Stimulated activated CD8-positive, alpha-beta memory T cell treated with anti-CD3 and anti-CD28 coated beads, Interleukin-15, amount 100 ng/mL, for 24 hours (primary cell): ENCODE measurements around the gene MX1.

ENCODE experiments used
- DNase-seq: peaks from one replicate; pipeline ENCODE4 v3.0.0-alpha.2; 2020; ENCODE audit warnings: low read depth

Gene MX1

DNA sequence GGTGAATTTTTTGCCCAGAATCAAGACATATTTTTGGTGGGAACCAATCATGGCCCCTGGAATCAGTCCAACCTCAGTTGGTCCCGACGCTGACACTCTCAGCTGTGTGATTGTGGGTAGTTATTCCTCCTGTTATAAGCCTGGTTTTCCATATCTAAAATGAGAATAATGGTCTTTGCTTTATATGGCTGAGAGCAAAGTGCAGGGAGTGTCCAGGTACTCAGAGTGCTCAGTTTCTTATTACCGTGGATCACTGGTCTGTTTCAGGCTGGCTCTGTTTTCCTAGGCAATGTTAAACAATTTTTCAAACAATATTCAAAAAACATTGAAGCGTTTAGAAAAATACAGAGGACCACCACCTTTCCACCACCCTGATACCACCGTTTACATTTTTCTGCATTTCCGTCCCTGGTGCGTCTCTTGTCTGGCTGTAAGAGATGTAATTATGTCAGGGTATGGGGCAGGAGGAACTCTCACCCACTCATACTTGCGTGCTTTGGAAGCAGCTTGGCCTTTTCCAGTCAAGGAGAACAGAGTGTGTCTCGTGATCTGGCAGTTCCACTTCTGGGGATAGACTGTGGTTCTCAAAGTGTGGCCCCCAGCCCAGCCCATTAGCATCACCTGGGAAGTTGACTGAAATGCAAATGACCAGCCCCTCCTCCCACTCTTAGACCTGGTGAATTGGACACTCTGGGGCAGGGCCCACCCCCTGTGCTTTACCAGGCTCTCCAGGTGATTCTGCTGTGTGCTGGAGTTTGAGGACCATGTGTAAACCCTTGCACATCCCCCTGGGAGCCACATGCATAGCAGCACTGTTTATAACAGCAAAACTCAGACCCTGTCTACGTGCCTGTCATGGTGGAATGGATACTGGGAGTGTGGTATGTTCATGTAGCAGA lies 6.8 kb downstream of the MX1 start:
- DNase-seq: no peak

DNA sequence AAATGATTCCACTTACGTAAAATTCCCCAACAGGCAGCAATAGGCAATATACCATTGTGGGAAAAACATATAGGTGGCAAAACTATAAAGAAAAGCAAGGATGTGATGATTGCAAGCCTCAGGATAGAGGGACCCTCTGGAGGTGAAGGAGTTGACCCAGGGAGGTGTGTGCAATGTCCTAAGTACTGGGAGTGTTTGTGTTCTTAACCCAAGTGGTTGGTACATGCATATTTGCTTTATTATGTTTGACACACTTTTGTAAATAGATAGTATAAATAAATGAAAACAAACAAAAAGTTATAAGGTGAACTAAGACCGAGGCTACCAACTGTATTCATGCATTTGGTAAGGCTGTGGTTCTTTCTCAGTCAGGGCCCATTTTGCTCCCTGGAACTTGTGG lies 7.5 kb downstream of the MX1 start:
- DNase-seq: no peak

- no peak for DNase-seq
Measured at GRCh38 chr21:41435706-41436105, 9.7 kb downstream of the MX1 start.

DNA sequence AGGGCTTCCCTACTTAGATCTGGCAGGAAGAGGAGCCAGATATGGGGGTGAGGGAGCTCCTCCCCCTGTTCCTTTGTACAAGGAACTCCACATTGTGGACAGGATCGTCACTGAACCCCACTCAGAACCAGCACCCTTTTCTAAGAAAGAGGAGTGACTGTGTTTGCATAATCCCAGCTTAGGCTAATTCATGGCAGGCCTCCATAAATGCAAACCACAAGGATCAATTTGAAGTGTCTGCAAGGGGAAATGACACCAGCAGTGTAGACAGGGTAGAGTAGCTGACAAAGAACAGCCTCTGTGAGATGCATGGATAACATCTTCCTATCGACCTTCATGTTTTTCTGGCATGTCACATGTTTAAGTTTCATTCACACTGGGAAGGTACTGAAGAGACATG lies 11.7 kb downstream of the MX1 start:
- no peak for DNase-seq

GRCh38 chr21:41438425-41439113 lies 12.5 kb downstream of the MX1 start:
- no peak for DNase-seq

- DNase-seq: no peak
Measured at GRCh38 chr21:41439248-41439647, 13.2 kb downstream of the MX1 start.

DNA sequence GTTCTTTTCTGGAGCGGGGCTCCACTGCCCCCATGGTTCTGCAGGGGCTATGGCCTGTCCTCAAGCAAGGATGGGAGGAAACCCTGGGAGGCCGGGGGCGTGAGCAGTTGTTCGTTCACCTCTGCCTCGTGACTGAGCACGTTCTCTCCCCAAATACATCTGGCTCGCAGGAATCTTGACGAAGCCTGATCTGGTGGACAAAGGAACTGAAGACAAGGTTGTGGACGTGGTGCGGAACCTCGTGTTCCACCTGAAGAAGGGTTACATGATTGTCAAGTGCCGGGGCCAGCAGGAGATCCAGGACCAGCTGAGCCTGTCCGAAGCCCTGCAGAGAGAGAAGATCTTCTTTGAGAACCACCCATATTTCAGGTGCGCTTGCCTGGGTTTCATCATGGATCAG lies 15.5 kb downstream of the MX1 start:
- no peak for DNase-seq

DNA sequence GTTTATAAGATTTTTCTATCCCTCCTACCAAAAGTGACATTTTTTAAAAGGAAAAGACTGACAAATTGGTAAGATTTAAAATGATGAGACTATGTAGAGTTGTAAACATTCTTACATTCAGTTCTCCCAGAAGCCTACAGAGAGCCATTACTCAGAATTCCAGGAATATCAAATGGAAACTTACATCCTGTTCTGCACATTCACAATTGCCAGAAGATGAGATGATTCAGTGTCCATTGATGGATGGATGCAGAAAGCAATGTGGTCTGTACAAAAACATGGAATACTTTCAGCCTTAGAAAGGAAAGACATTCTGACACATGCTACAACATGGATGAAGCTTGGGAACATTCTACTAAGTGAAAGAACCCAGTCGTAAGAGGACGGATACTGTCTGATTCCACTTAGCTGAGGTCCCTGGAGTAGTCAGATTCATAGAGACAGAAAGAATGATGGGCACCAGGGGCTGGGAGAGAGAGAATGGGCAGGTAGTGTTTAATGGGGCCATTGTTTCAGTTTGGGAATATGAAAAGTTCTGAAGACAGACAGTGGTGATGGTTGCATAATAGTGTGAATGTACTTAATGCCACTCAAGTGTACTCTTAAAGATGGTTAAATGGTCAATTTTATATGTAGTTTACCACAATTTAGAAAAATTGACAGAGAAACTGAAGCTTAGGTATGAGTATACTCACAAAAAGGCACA lies 16.6 kb downstream of the MX1 start:
- no peak for DNase-seq

DNA sequence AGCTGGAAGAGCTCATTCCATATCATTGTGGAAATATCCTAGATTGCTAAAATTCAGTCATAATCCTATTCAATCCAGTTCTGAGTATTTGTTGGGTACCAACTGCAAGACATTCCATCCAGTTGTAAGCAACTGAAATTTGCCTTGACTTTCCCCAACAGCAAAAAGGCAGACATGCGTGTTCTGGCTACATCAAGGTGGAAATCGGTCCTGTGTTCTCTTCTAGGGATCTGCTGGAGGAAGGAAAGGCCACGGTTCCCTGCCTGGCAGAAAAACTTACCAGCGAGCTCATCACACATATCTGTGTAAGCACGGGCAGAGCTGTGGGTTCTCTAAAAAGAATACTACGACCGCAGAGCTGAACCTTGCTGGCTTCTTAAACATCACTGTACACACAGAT lies 17.5 kb downstream of the MX1 start:
- no peak for DNase-seq

DNA sequence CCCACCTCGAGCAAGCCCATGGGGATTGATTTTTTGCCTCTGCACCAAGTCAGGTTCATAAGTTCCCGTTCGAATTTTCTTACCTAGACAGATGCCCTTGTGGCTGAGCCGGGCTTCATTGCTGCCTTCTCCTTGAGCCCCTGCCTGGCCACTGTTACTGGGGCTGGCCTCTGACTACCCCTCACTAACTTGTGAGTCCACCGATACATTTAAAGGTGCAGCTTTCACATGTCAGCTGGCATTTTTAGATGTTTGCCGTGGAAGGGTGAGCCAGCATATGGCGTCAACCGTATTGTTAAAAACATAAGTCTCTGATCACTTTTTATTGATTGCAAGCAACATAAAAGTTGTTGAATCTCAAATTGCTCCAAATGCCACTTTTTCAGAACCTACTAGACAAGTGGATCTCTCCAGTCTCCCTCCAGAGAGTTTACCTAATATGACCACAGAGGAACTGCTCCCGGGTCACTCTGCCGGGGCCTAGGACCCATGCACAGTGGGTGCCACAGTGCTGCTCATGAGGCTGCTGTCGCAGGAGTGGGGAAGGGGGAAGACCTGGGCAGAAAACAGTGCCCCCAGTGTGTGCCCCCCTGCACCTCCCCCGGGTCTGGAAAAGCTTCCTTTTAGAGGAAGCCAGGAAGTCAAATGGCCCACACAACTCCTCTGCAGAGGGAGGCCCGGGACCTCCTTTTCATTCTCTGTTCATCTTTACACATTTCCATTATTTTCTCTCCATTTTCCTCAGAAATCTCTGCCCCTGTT lies 18.8 kb downstream of the MX1 start:
- no peak for DNase-seq

DNA sequence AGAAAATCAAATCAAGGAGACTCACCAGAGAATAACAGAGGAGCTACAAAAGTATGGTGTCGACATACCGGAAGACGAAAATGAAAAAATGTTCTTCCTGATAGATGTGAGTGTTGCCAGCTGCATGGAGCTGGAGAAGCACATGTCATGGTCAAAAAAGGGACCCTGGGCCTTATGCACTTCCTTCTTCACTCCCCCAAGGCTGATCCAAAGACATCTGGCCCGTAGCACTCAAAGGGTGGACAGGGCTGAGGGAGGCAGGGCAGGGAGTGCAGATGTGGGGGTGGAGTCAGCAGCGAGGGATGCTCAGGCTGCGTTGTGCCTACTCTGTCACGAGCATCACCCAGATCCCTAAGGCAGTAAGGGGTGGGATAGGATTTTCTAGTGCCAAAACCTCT lies 19.4 kb downstream of the MX1 start:
- no peak for DNase-seq

GRCh38 chr21:41446586-41446985 lies 20.5 kb downstream of the MX1 start:
- no peak for DNase-seq

- DNase-seq: no peak
Measured at GRCh38 chr21:41447356-41447755, 21.3 kb downstream of the MX1 start.

DNA sequence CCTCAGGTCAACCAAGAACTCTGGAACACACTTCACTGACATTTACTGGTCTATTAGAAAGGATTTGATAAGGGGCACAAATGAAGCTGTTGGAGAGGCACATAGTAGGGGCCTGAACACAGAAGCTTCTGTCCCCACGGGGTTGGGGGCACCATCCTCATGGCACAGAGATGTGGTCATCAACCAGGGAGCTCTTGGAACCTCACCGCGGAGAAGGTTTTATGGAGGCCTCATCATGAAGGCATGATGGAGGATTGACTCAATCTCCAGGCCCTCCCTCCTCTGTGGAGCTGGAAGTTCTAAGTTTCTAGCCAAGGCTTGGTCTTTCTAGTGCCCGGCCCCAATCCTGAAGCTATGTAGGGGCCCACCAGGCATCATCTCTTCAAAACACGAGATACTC lies 23.6 kb downstream of the MX1 start:
- no peak for DNase-seq

- no peak for DNase-seq
Measured at GRCh38 chr21:41451753-41452676, 26.0 kb downstream of the MX1 start.

DNA sequence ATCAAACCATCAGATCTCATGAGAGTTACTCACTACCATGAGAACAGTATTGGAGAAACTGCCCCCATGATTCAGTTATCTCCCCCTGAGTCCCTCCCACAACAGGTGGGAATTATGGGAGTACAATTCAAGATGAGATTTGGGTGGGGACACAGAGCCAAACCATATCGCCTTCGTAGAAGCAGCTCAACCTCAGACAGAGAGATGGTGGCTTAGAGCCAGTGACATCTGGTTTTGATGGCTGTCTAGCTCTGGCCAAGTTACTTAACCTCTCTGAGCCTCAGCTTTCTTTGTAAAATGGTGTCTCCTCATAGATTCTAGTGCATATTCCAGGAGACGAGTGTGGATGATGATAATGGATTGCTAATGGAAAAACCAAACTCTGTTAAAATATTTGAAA lies 27.2 kb downstream of the MX1 start:
- no peak for DNase-seq

DNA sequence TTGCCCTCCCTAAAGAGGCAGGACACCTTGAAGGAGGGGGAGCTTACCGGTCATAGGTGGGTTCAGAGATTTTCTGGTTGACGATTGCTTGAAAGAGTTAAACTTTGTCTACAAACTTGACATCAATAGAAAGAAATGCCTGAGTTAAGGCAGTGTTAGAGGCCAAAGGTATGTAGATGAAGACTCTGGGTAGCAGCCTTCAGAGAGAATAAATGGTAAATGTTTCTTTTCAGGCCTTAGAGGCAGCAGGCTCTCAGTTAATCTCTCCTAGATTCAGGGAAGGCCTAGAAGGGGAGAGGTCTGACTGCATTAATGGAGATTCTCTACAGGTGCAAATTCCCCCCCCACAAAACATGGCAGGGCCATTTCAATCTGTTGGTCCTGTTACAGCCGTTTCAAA lies 27.7 kb downstream of the MX1 start:
- DNase-seq: no peak

GRCh38 chr21:41458121-41458520 lies 32.1 kb downstream of the MX1 start:
- no peak for DNase-seq

GRCh38 chr21:41458559-41458958 lies 32.5 kb downstream of the MX1 start:
- no peak for DNase-seq

DNA sequence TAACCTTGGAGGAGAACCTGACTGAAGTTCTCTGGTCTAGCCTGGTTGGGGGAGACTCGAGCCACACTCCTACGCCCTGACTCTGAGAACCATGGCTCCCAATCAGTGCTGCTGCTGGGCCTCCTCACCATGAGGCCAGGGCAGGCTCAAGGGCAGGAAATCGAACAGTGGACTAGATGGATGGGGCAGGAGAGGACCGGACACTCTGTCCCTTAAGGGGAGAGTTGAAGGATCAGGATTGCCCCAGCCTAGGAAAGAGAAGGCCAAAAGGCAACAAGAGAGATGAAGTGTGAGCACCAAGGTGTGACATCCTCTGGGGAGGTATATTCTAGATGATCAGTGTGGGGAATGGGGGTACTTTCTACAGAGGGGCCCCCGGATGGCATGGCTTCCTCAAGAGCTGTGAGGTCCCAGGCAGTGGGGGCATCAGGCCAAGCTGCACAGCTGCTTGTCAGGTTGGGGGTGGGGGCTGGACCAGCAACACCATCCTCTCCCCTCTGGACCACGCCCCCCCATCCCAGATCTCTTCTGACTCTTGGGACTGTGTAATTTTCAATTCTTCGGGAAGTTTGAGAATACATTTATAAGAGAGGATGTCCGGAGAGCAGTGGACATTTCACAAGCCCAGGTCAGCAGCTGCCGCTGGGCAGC lies 34.0 kb downstream of the MX1 start:
- DNase-seq: no peak
